HepG2 (cell line): ENCODE data around the gene PIEZO1. TPM values are rescaled to one million over a fixed set of nuclear protein-coding genes. Genes with fewer than 3 reads are reported as not detected.

ENCODE experiments used
- NFRKB ChIP-seq: fragments of 450-650 bp; IDR thresholded peaks from 2 replicates; pipeline ENCODE4 v1.6.1; 2017
- NR2F2 ChIP-seq: IDR thresholded peaks from 2 replicates; pipeline ENCODE4 v1.6.1; 2012; ENCODE audit warnings: low read depth, inconsistent platforms, borderline replicate concordance
- PHF8 ChIP-seq: sonication (generic); formaldehyde crosslinking; IDR thresholded peaks from 2 replicates; pipeline ENCODE4 v1.5.0; 2020; ENCODE audit warnings: missing genetic modification reagents
- ZFX ChIP-seq: sonication (generic); formaldehyde crosslinking; IDR thresholded peaks from 2 replicates; pipeline ENCODE4 v1.4.0; 2020; ENCODE audit warnings: mild to moderate bottlenecking, low read depth, missing genetic modification reagents, moderate library complexity
- ZNF431 ChIP-seq: sonication (generic); formaldehyde crosslinking; IDR thresholded peaks from 2 replicates; pipeline ENCODE4 v1.9.0; 2022; ENCODE audit warnings: missing genetic modification reagents, low read depth, mild to moderate bottlenecking, borderline replicate concordance
- ZNF703 ChIP-seq: sonication (generic); formaldehyde crosslinking; IDR thresholded peaks from 2 replicates; pipeline ENCODE4 v1.5.1; 2020; ENCODE audit warnings: missing genetic modification reagents, mild to moderate bottlenecking, moderate library complexity, borderline replicate concordance
- polyA plus RNA-seq, 8 experiments: library from polyadenylated mRNA; depleted of rRNA in 3 of 8; stranded (reverse) in 7 of 8; unstranded in 1 of 8; fragments of >200 nt; fragmentation: Illumina TruSeq in 4 of 8; extraction: Trizol in 4 of 8; gene quantifications; 2 replicates each; pipeline versions ENCODE4 v1.2.1 to v1.2.3, GENCODE V29; 2011 to 2016; ENCODE audit warnings: low read depth in 4 of 8, missing spikeins in 1 of 8, mixed read lengths in 1 of 8; ENCODE audit not compliant: insufficient read depth in 1 of 8
- total RNA-seq, 5 experiments: library from RNA; depleted of rRNA; stranded (reverse); fragments of >200 nt; fragmentation: Illumina TruSeq; extraction: Trizol; gene quantifications; 2 replicates each; pipeline ENCODE4 v1.2.3, GENCODE V29; 2016; ENCODE audit warnings: low read depth in 1 of 5
- TF ChIP-seq, protein P1 (sequence below): sonication (generic); formaldehyde crosslinking; IDR thresholded peaks from 2 replicates; pipeline ENCODE4 v1.8.0; 2022; ENCODE audit warnings: missing genetic modification reagents, low read depth, mild to moderate bottlenecking, borderline replicate concordance
- TF ChIP-seq, protein P2 (sequence below): sonication (generic); formaldehyde crosslinking; IDR thresholded peaks from 2 replicates; pipeline ENCODE4 v1.8.1; 2023; ENCODE audit warnings: missing genetic modification reagents, inconsistent platforms, borderline replicate concordance
- TF ChIP-seq, protein P3 (sequence below): sonication (generic); formaldehyde crosslinking; IDR thresholded peaks from 2 replicates; pipeline ENCODE4 v1.5.1; 2020; ENCODE audit warnings: missing genetic modification reagents, mild to moderate bottlenecking, borderline replicate concordance
- TF ChIP-seq, protein P4 (sequence below): sonication (generic); formaldehyde crosslinking; IDR thresholded peaks from 2 replicates; pipeline ENCODE4 v1.8.0; 2022; ENCODE audit warnings: missing genetic modification reagents, mild to moderate bottlenecking, moderate library complexity, borderline replicate concordance
- TF ChIP-seq, protein P5 (sequence below): sonication (generic); formaldehyde crosslinking; IDR thresholded peaks from 2 replicates; pipeline ENCODE4 v1.5.0; 2020; ENCODE audit warnings: missing genetic modification reagents

Gene PIEZO1
- total and polyA plus RNA-seq, 2 of the 13 experiments (the other 11 are each of a cell fraction or from before 2014, with no cell fraction given), result 67.9 to 85.0 TPM

DNA sequence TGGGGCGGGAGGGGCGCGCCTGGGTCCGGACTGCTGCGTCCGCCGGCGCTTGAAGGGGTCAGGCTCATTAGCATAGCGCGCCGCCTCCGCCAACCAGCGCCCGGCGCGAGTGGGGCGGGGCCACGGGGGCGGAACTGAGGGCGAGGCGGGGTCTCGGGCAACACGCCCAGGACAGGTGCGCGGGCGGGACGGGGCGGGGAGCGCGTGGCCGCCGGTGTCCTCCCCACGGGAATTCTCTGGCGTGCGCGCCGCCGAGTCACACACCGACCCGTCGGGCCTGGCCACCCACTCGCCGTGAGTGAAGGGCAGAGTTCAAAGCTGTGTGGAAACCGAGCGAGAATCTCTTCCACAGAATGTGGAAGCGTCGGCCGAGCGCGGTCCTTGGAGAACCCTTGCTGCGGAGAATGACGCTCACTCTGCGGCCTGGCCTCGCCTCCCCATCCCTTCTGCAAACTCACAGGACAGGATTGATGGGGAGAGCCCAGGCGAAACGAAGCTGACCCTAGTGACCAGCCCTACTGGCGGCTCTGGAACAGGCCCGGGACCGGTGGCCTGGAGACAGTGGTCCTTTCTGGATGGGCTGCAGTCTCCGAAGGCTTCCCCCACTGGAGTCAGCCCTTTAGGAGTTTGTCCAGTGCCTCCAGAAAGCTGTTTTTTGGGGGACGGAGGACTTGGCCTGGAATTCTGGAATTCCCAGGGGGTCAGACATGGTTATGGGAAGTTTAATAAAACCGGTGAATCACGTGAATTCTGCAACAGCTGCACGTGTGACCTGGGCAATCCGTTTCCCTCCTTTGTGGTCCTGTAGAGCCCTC lies 98.4 kb downstream of the PIEZO1 start, which contains the start of gene SNAI3 (continued):
- TF ChIP-seq ZFX (CRISPR knock-in tag), result peak; percentile 66; the same call in 1 of the 2 replicates
- TF ChIP-seq, protein P1, sequence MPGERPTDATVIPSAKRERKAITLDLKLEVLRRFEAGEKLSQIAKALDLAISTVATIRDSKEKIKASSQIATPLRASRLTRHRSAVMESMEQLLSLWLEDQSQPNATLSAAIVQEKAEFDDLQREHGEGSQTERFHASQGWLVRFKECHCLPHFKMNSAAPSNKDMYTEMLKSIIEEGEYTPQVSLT, result no peak
- no peak for TF ChIP-seq NFRKB
- no peak for TF ChIP-seq NR2F2
- peak; percentile 40 for TF ChIP-seq PHF8 (CRISPR knock-in tag)
- TF ChIP-seq ZNF703 (CRISPR knock-in tag), result no peak
- TF ChIP-seq ZNF431, result peak; percentile 12; the same call in 1 of the 2 replicates
- TF ChIP-seq, protein P2, sequence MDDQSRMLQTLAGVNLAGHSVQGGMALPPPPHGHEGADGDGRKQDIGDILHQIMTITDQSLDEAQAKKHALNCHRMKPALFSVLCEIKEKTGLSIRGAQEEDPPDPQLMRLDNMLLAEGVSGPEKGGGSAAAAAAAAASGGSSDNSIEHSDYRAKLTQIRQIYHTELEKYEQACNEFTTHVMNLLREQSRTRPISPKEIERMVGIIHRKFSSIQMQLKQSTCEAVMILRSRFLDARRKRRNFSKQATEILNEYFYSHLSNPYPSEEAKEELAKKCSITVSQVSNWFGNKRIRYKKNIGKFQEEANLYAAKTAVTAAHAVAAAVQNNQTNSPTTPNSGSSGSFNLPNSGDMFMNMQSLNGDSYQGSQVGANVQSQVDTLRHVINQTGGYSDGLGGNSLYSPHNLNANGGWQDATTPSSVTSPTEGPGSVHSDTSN (CRISPR knock-in tag), result no peak
- TF ChIP-seq, protein P3, sequence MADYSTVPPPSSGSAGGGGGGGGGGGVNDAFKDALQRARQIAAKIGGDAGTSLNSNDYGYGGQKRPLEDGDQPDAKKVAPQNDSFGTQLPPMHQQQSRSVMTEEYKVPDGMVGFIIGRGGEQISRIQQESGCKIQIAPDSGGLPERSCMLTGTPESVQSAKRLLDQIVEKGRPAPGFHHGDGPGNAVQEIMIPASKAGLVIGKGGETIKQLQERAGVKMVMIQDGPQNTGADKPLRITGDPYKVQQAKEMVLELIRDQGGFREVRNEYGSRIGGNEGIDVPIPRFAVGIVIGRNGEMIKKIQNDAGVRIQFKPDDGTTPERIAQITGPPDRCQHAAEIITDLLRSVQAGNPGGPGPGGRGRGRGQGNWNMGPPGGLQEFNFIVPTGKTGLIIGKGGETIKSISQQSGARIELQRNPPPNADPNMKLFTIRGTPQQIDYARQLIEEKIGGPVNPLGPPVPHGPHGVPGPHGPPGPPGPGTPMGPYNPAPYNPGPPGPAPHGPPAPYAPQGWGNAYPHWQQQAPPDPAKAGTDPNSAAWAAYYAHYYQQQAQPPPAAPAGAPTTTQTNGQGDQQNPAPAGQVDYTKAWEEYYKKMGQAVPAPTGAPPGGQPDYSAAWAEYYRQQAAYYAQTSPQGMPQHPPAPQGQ (CRISPR knock-in tag), result no peak
- TF ChIP-seq, protein P4, sequence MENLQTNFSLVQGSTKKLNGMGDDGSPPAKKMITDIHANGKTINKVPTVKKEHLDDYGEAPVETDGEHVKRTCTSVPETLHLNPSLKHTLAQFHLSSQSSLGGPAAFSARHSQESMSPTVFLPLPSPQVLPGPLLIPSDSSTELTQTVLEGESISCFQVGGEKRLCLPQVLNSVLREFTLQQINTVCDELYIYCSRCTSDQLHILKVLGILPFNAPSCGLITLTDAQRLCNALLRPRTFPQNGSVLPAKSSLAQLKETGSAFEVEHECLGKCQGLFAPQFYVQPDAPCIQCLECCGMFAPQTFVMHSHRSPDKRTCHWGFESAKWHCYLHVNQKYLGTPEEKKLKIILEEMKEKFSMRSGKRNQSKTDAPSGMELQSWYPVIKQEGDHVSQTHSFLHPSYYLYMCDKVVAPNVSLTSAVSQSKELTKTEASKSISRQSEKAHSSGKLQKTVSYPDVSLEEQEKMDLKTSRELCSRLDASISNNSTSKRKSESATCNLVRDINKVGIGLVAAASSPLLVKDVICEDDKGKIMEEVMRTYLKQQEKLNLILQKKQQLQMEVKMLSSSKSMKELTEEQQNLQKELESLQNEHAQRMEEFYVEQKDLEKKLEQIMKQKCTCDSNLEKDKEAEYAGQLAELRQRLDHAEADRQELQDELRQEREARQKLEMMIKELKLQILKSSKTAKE (CRISPR knock-in tag), result no peak
- TF ChIP-seq, protein P5, sequence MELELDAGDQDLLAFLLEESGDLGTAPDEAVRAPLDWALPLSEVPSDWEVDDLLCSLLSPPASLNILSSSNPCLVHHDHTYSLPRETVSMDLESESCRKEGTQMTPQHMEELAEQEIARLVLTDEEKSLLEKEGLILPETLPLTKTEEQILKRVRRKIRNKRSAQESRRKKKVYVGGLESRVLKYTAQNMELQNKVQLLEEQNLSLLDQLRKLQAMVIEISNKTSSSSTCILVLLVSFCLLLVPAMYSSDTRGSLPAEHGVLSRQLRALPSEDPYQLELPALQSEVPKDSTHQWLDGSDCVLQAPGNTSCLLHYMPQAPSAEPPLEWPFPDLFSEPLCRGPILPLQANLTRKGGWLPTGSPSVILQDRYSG (CRISPR knock-in tag), result no peak
